ENCODE measurements around the gene CCN5.

GRCh38 chr20:44743080-44743701 lies 28.0 kb downstream of the CCN5 start:
- TF ChIP-seq AFF4 (CRISPR knock-in tag; IDR thresholded peaks at IDR 0.05) (no peak), MEIS1 (CRISPR knock-in tag; IDR thresholded peaks at IDR 0.05; ENCODE audit: borderline replicate concordance) (no peak), ZNF3 (CRISPR knock-in tag; IDR thresholded peaks at IDR 0.05) (no peak), TFE3 (CRISPR knock-in tag; IDR thresholded peaks at IDR 0.05) (no peak), PHF8 (CRISPR knock-in tag; IDR thresholded peaks at IDR 0.05) (no peak), SETDB1 (CRISPR knock-in tag; IDR thresholded peaks at IDR 0.05; ENCODE audit: borderline replicate concordance) (no peak), NFKB2 (CRISPR knock-in tag; IDR thresholded peaks at IDR 0.05; ENCODE audit: borderline replicate concordance) (no peak), POLR2AphosphoS5 (IDR thresholded peaks at IDR 0.05; ENCODE audit: low read depth, low read length) (no peak), PHF20 (CRISPR knock-in tag; IDR thresholded peaks at IDR 0.05) (no peak), ZNF138 (CRISPR knock-in tag; IDR thresholded peaks at IDR 0.05; ENCODE audit: low read depth) (no peak), GTF2F1 (IDR thresholded peaks at IDR 0.05; ENCODE audit: low read length) (no peak), HNRNPH1 (optimal IDR thresholded peaks at IDR 0.05; ENCODE audit: low read depth, low read length) (no peak)
- TF ChIP-seq, protein P1, sequence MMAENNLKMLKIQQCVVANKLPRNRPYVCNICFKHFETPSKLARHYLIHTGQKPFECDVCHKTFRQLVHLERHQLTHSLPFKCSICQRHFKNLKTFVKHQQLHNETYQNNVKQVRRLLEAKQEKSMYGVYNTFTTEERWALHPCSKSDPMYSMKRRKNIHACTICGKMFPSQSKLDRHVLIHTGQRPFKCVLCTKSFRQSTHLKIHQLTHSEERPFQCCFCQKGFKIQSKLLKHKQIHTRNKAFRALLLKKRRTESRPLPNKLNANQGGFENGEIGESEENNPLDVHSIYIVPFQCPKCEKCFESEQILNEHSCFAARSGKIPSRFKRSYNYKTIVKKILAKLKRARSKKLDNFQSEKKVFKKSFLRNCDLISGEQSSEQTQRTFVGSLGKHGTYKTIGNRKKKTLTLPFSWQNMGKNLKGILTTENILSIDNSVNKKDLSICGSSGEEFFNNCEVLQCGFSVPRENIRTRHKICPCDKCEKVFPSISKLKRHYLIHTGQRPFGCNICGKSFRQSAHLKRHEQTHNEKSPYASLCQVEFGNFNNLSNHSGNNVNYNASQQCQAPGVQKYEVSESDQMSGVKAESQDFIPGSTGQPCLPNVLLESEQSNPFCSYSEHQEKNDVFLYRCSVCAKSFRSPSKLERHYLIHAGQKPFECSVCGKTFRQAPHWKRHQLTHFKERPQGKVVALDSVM (CRISPR knock-in tag; IDR thresholded peaks at IDR 0.05), result no peak
- TF ChIP-seq, protein P2, sequence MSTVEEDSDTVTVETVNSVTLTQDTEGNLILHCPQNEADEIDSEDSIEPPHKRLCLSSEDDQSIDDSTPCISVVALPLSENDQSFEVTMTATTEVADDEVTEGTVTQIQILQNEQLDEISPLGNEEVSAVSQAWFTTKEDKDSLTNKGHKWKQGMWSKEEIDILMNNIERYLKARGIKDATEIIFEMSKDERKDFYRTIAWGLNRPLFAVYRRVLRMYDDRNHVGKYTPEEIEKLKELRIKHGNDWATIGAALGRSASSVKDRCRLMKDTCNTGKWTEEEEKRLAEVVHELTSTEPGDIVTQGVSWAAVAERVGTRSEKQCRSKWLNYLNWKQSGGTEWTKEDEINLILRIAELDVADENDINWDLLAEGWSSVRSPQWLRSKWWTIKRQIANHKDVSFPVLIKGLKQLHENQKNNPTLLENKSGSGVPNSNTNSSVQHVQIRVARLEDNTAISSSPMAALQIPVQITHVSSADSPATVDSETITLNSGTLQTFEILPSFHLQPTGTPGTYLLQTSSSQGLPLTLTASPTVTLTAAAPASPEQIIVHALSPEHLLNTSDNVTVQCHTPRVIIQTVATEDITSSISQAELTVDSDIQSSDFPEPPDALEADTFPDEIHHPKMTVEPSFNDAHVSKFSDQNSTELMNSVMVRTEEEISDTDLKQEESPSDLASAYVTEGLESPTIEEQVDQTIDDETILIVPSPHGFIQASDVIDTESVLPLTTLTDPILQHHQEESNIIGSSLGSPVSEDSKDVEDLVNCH (CRISPR knock-in tag; IDR thresholded peaks at IDR 0.05), result no peak
